Peyer's patch (tissue), 4 donors: ENCODE results near the gene MTMR2.

Source experiments
- POLR2A ChIP-seq, 2 donors: fragments of 450-650 bp; IDR thresholded peaks; one replicate each; pipeline ENCODE4 v1.5.1; 2017; ENCODE audit warnings: antibody characterized with exemption in 2 of 2, mild to moderate bottlenecking in 2 of 2, moderate library complexity in 2 of 2
- TF ChIP-seq, protein P1 (sequence below), 6 experiments: fragments of 450-650 bp in 4 of 6; fragments of 200-600 bp in 2 of 6; sonication (generic) in 1 of 6; IDR thresholded peaks; one replicate each; pipeline ENCODE4 v1.5.1; 2017 to 2019; ENCODE audit warnings: antibody characterized with exemption in 6 of 6, mild to moderate bottlenecking in 3 of 6, moderate library complexity in 1 of 6

DNA sequence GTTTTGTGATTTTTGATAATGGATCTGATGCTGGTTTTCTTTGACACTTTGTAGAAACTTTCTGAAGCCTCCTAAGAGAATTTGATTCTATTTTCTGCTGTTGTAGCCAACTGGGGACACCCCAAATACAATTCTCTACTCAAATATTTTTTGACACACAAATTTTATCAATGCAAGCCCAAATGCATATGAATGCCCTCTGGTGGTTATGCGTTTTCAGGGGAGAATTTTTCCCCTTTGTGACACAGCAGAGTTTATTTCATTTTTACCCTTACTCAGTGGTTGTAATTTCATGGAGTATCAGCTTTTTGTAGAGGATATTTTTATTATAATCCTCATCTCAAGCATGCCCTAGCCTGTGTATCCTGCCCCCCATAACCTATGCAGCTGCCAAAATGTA, 44.7 kb upstream of the MTMR2 start:
- TF ChIP-seq, protein P1, sequence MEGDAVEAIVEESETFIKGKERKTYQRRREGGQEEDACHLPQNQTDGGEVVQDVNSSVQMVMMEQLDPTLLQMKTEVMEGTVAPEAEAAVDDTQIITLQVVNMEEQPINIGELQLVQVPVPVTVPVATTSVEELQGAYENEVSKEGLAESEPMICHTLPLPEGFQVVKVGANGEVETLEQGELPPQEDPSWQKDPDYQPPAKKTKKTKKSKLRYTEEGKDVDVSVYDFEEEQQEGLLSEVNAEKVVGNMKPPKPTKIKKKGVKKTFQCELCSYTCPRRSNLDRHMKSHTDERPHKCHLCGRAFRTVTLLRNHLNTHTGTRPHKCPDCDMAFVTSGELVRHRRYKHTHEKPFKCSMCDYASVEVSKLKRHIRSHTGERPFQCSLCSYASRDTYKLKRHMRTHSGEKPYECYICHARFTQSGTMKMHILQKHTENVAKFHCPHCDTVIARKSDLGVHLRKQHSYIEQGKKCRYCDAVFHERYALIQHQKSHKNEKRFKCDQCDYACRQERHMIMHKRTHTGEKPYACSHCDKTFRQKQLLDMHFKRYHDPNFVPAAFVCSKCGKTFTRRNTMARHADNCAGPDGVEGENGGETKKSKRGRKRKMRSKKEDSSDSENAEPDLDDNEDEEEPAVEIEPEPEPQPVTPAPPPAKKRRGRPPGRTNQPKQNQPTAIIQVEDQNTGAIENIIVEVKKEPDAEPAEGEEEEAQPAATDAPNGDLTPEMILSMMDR (IDR thresholded peaks at IDR 0.05): peak in 2 of 6 experiments; percentile 20 to 34
- no peak for TF ChIP-seq POLR2A (IDR thresholded peaks at IDR 0.05)
